CD4-positive, alpha-beta memory T cell (primary cell): ENCODE results near the gene ESYT2. TPM values are rescaled to one million over a fixed set of nuclear protein-coding genes. Genes with fewer than 3 reads are reported as not detected.

ENCODE experiments used
- CTCF ChIA-PET: fragments of 350-600 bp; sonication (Branson Sonifier 250); formaldehyde crosslinking; loops from one replicate; lab custom pipeline; 2021; ENCODE audit warnings: inconsistent platforms; ENCODE audit not compliant: partially characterized antibody; lab: Charles Lee
- POLR2A ChIA-PET: fragments of 350-600 bp; sonication (Branson Sonifier 250); formaldehyde crosslinking; loops from one replicate; lab custom pipeline; 2021; ENCODE audit not compliant: partially characterized antibody; lab: Charles Lee
- DNase-seq, 5 donors: peaks; one replicate each; pipeline versions ENCODE4 v3.0.0 to v3.0.0-alpha.2; 2020 to 2022; ENCODE audit warnings: mixed read lengths in 1 of 5
- H3K27ac ChIP-seq: one replicate; pipeline ENCODE4 v1.7.0; 2013; ENCODE audit warnings: low read depth, low read length
- H3K27me3 ChIP-seq: 2 replicates; pipeline ENCODE4 v1.7.0; 2013; ENCODE audit warnings: mild to moderate bottlenecking, low read length, moderate library complexity; ENCODE audit not compliant: insufficient read depth
- H3K36me3 ChIP-seq: 2 replicates; pipeline ENCODE4 v1.7.0; 2013; ENCODE audit warnings: mild to moderate bottlenecking, low read length, moderate library complexity; ENCODE audit not compliant: insufficient read depth
- H3K4me1 ChIP-seq: 2 replicates; pipeline ENCODE4 v1.7.0; 2013; ENCODE audit warnings: mild to moderate bottlenecking, low read length, moderate library complexity; ENCODE audit not compliant: insufficient read depth
- H3K4me3 ChIP-seq, 2 donors: one replicate each; pipeline ENCODE4 v1.7.0; 2013; ENCODE audit warnings: low read length in 2 of 2, mild to moderate bottlenecking in 1 of 2
- H3K9me3 ChIP-seq, 2 donors: one replicate each; pipeline ENCODE4 v1.7.0; 2013; ENCODE audit warnings: low read length in 2 of 2, control low read depth in 1 of 2; ENCODE audit not compliant: control insufficient read depth in 1 of 2
- H3K27ac Mint-ChIP-seq, 7 donors: one replicate each; pipeline ENCODE4 v1.8.0; 2020 to 2021; ENCODE audit warnings: mixed read lengths in 7 of 7, mild to moderate bottlenecking in 6 of 7, inconsistent platforms in 3 of 7, moderate library complexity in 3 of 7
- H3K27me3 Mint-ChIP-seq, 2 donors: one replicate each; pipeline ENCODE4 v1.8.0; 2020 to 2021; ENCODE audit warnings: mixed read lengths in 2 of 2
- H3K36me3 Mint-ChIP-seq, 2 donors: one replicate each; pipeline ENCODE4 v1.8.0; 2020 to 2021; ENCODE audit warnings: mixed read lengths in 2 of 2, inconsistent platforms in 1 of 2, mild to moderate bottlenecking in 1 of 2
- H3K4me1 Mint-ChIP-seq, 4 donors: one replicate each; pipeline ENCODE4 v1.8.0; 2020 to 2021; ENCODE audit warnings: mixed read lengths in 4 of 4, mild to moderate bottlenecking in 1 of 4
- H3K4me3 Mint-ChIP-seq, 8 donors: one replicate each; pipeline ENCODE4 v1.8.0; 2020 to 2021; ENCODE audit warnings: mixed read lengths in 8 of 8, mild to moderate bottlenecking in 7 of 8, moderate library complexity in 6 of 8, inconsistent platforms in 3 of 8
- H3K9me3 Mint-ChIP-seq, 8 donors: one replicate each; pipeline ENCODE4 v1.8.0; 2020 to 2021; ENCODE audit warnings: mixed read lengths in 8 of 8, mild to moderate bottlenecking in 5 of 8, inconsistent platforms in 3 of 8, moderate library complexity in 1 of 8
- intact Hi-C: fragments of 100-400 bp; cut with micrococcal nuclease; formaldehyde crosslinking; loops from one replicate; pipeline ENCODE4 v1.15.1; 2023
- polyA plus RNA-seq, 2 donors: library from polyadenylated mRNA; unstranded; fragments of 300-500 nt; fragmentation: Illumina TruSeq; gene quantifications; one replicate each; pipeline ENCODE4 v1.2.3, GENCODE V29; 2021
- total RNA-seq, 2 experiments: library from RNA; stranded (reverse); gene quantifications; one replicate each; pipeline ENCODE4 v1.2.3, GENCODE V29; 2021

ESYT2 gene
- total and polyA plus RNA-seq, 4 experiments from 2014 or later: 52.3 to 116 (median 106) TPM

DNA sequence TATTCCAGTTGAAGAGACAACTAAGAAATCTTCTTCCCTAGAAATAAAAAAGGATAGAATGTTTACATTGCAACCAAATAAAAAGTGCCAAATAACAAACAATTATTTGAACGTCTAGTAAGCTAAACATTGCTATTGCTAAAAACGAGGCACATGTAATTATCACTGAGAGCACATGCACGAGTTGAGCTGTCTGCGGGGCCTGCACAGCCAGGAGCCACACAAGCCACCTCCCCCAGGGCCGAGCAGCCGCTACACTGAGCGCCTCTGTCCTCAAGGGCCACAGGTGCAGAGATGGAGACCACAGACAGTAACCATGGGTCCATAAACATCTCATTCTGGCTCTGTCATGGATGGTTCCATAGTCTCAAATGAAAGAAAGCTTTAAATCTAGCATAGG is 141.9 kb downstream of the ESYT2 start:
- Histone ChIP-seq H3K4me3 (no peak overlapping the region), H3K27ac (no peak overlapping the region), H3K36me3 (no peaks in the 10 kb centered on the region), H3K4me1 (no peaks in the 10 kb centered on the region), H3K27me3 (no peaks in the 10 kb centered on the region), H3K9me3 (no peaks in the 10 kb centered on the region)
- Mint-ChIP-seq H3K4me1 (no peaks in the 10 kb centered on the region), H3K27me3 (no peaks in the 10 kb centered on the region), H3K9me3 (no peaks in the 10 kb centered on the region), H3K4me3 (no peak overlapping the region), H3K27ac (no peak overlapping the region), H3K36me3 (peaks cover 10 to 23% of the 10 kb centered on the region in 2 donors)
- ChIA-PET POLR2A (no interaction called here), CTCF (no interaction called here)
- intact Hi-C loops: no loop called here
- DNase-seq: no peak

DNA sequence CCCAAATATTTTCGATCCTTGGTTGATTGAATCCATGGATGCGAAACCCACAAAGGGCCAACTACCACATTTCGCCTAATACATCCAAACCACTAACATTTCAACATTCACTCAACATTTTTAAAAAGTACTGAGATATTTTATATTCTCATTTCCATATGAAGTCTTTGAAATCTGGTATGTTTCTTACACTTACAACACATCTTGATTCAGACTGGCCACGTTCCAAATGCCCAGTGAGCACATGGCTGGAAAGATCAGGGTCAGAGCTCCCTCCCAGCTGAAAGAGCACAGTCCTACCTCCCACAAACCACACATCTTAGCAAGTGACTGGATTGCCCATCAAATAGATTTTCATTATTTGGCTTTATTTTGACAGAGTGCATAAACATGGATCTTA is 143.6 kb downstream of the ESYT2 start:
- no peaks in the 10 kb centered on the region for H3K9me3 ChIP-seq
- no peaks in the 10 kb centered on the region for H3K4me1 ChIP-seq
- no peak overlapping the region for H3K27ac ChIP-seq
- H3K27me3 Mint-ChIP-seq: no peaks in the 10 kb centered on the region
- no peak overlapping the region for H3K4me3 ChIP-seq
- H3K36me3 Mint-ChIP-seq: peaks cover 12 to 23% of the 10 kb centered on the region in 2 donors
- H3K36me3 ChIP-seq: no peaks in the 10 kb centered on the region
- no peak for DNase-seq
- no peaks in the 10 kb centered on the region for H3K27me3 ChIP-seq
- no peak overlapping the region for H3K4me3 Mint-ChIP-seq
- no peaks in the 10 kb centered on the region for H3K9me3 Mint-ChIP-seq
- ChIA-PET CTCF (interaction anchor here (1.4 kb wide), 1 partner anchor 291 kb away, joined by 5 read pairs; no protein-coding TSS in a partner anchor), POLR2A (no interaction called here)
- H3K27ac Mint-ChIP-seq: no peak overlapping the region
- H3K4me1 Mint-ChIP-seq: no peaks in the 10 kb centered on the region
- intact Hi-C loops: no loop called here

DNA sequence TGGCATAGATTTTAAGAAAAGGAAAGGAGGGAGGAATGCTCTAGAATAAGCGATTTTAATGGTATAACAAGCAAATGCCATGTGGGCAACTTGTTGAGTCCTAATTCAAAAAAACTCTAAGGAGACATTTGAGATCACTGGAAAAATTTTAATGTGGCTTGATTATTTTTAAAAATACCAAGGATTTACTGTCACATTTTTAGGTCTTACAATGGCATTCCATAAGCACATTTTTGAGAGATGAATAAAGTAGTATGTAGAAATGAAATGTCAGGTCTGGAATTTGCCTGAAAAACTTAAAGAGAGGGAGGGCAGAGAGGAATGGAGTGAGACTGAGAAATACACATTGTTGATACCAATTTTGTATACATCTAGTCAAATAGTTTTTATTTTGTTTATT is 145.0 kb downstream of the ESYT2 start:
- no peak overlapping the region for H3K27ac Mint-ChIP-seq
- H3K4me3 ChIP-seq: no peak overlapping the region
- H3K9me3 Mint-ChIP-seq: no peaks in the 10 kb centered on the region
- H3K4me1 Mint-ChIP-seq: peaks cover 0 to 4% (median 2%) of the 10 kb centered on the region in 4 donors
- H3K36me3 Mint-ChIP-seq: peaks cover 12 to 25% of the 10 kb centered on the region in 2 donors
- H3K4me3 Mint-ChIP-seq: no peak overlapping the region
- H3K27me3 Mint-ChIP-seq: no peaks in the 10 kb centered on the region
- H3K27me3 ChIP-seq: no peaks in the 10 kb centered on the region
- peaks cover 8% of the 10 kb centered on the region for H3K4me1 ChIP-seq
- POLR2A ChIA-PET: no interaction called here
- no peak overlapping the region for H3K27ac ChIP-seq
- H3K36me3 ChIP-seq: no peaks in the 10 kb centered on the region
- H3K9me3 ChIP-seq: no peaks in the 10 kb centered on the region
- intact Hi-C loops: no loop called here
- CTCF ChIA-PET: no interaction called here
- no peak for DNase-seq

DNA sequence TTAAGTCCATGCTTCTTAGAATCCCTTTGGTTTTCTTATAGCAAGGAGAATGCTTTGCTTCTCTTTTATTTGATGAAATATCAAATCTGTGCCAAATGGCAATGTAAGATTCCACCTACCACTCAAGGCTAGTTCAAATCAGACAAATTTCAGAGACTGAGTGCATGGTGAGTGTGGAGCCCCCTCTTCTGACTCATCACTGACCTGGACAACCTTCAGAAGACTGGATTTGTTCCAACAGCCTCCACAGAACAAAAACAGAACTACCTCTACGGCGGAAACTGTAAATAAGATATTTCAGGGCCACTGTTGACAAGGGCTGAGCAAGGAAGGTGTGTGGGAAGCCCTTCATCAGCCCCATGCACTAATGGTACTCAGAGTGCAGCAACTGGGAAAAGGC is 145.8 kb downstream of the ESYT2 start:
- Mint-ChIP-seq H3K9me3 (no peaks in the 10 kb centered on the region), H3K4me3 (no peak overlapping the region), H3K27me3 (no peaks in the 10 kb centered on the region), H3K27ac (peak overlapping the region in 1 of 7 donors; percentile 42), H3K36me3 (peaks cover 18 to 27% of the 10 kb centered on the region in 2 donors), H3K4me1 (peaks cover 0 to 6% (median 2%) of the 10 kb centered on the region in 4 donors)
- ChIA-PET CTCF (no interaction called here), POLR2A (no interaction called here)
- DNase-seq: no peak
- Histone ChIP-seq H3K4me1 (peaks cover 8% of the 10 kb centered on the region), H3K4me3 (no peak overlapping the region), H3K36me3 (no peaks in the 10 kb centered on the region), H3K27ac (no peak overlapping the region), H3K27me3 (no peaks in the 10 kb centered on the region), H3K9me3 (no peaks in the 10 kb centered on the region)
- intact Hi-C loops: no loop called here

DNA sequence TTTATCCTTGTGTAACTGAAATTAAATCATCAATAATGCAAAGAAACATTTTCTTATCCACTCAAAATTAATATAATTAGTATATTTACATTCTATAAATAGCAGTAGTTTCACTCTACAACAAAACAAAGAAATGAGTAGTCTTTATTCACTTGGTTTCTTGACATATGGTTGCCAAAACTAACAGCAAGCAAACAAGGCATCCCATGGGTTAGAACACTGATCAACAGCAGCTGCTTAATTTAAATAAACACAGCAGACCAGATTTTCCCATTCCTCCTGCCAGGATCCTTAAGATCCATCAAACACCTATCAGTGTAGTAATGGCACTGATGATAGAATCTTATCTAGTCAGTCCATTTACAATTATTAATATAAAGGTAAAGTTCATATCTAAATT is 146.9 kb downstream of the ESYT2 start:
- intact Hi-C loops: no loop called here
- no peaks in the 10 kb centered on the region for H3K27me3 ChIP-seq
- no peak overlapping the region for H3K27ac ChIP-seq
- no peaks in the 10 kb centered on the region for H3K27me3 Mint-ChIP-seq
- peaks cover 8% of the 10 kb centered on the region for H3K4me1 ChIP-seq
- H3K27ac Mint-ChIP-seq: no peak overlapping the region
- peaks cover 0 to 6% (median 2%) of the 10 kb centered on the region in 4 donors for H3K4me1 Mint-ChIP-seq
- H3K36me3 ChIP-seq: no peaks in the 10 kb centered on the region
- ChIA-PET CTCF (no interaction called here), POLR2A (no interaction called here)
- DNase-seq: no peak
- H3K4me3 Mint-ChIP-seq: no peak overlapping the region
- no peak overlapping the region for H3K4me3 ChIP-seq
- no peaks in the 10 kb centered on the region for H3K9me3 ChIP-seq
- H3K9me3 Mint-ChIP-seq: no peaks in the 10 kb centered on the region
- peaks cover 15 to 19% of the 10 kb centered on the region in 2 donors for H3K36me3 Mint-ChIP-seq

Other genes with a start within 250 kb of the ESYT2 start
- gene PTPRN2, start 241.7 kb downstream of the ESYT2 start, total RNA-seq: 1 to 10 TPM; 1.7 to 1.8 TPM
- 1 to 10 TPM; 1.9 to 2.6 TPM for gene PTPRN2, start 241.7 kb downstream of the ESYT2 start, polyA plus RNA-seq
- gene NCAPG2, start 124.7 kb downstream of the ESYT2 start, total RNA-seq: 10 to 100 TPM; 15.0 to 17.9 TPM
- gene NCAPG2, start 124.7 kb downstream of the ESYT2 start, polyA plus RNA-seq: 10 to 100 TPM in 1 of 2 donors, 1 to 10 TPM in 1; 7.2 to 12.9 TPM
- 10 to 100 TPM; 14.7 to 15.2 TPM for gene DYNC2I1, start 27.0 kb upstream of the ESYT2 start, total RNA-seq
- gene DYNC2I1, start 27.0 kb upstream of the ESYT2 start, polyA plus RNA-seq: 10 to 100 TPM in 1 of 2 donors, 1 to 10 TPM in 1; 6.2 to 24.1 TPM